GM12878 (cell line): ENCODE measurements around the gene SPG21. TPM values are rescaled to one million over a fixed set of nuclear protein-coding genes. Genes with fewer than 3 reads are reported as not detected.

Experiments used
- ATAC-seq: fragments of 200-7000 bp; cut with Tn5 transposase; 3 replicates; pipeline ENCODE4 v1.9.1; 2020; ENCODE audit warnings: mild to moderate bottlenecking, moderate library complexity
- BruUV-seq: library from RNA; stranded (reverse); fragments of 400-500 nt; replicated peaks from 2 replicates; lab custom pipeline; 2021; lab: Mats Ljungman, UMichigan
- CTCF ChIA-PET: fragments of 300-600 bp; sonication (Branson Sonifier 250); formaldehyde crosslinking; extraction: SDS; loops from one replicate; lab custom pipeline; 2021; ENCODE audit warnings: inconsistent platforms; lab: Yijun Ruan, JAX
- POLR2A ChIA-PET: fragments of 350-600 bp; formaldehyde crosslinking; extraction: SDS; loops from one replicate; lab custom pipeline; 2021; ENCODE audit warnings: inconsistent platforms; lab: Charles Lee
- RAD21 ChIA-PET: fragments of 300-600 bp; sonication (Branson Sonifier 250); formaldehyde crosslinking; loops from one replicate; lab custom pipeline; 2023; ENCODE audit warnings: antibody characterized with exemption; ENCODE audit not compliant: unreplicated experiment; lab: Charles Lee
- SMC1A ChIA-PET: fragments of 300-600 bp; sonication (Branson Sonifier 250); formaldehyde crosslinking; loops from one replicate; lab custom pipeline; 2023; ENCODE audit not compliant: unreplicated experiment, uncharacterized antibody; lab: Charles Lee
- DNase-seq: peaks from one replicate; pipeline ENCODE4 v3.0.0-alpha.2; 2011; ENCODE audit warnings: low read depth, low spot score
- FAIRE-seq: peaks from 3 replicates; lab custom pipeline; 2011; peaks lifted over from hg19 to GRCh38; lab: Jason Lieb, UNC
- H2AFZ ChIP-seq: 2 replicates; pipeline ENCODE4 v1.6.0; 2011; ENCODE audit warnings: low read depth, low read length, control low read depth; ENCODE audit not compliant: control insufficient read depth
- H3K27ac ChIP-seq: 2 replicates; pipeline ENCODE4 v1.5.1; 2011; ENCODE audit warnings: control low read depth; ENCODE audit not compliant: control insufficient read depth, insufficient read depth
- H3K27me3 ChIP-seq, 2 experiments: replicated peaks in 1 of 2; 2 replicates each; pipeline versions ENCODE4 v1.6.0 to v1.6.1; 2011; ENCODE audit warnings: low read length in 1 of 2; ENCODE audit not compliant: control insufficient read depth in 2 of 2, insufficient read depth in 2 of 2
- H3K36me3 ChIP-seq, 2 experiments: 2 replicates each; pipeline ENCODE4 v1.5.1; 2011; ENCODE audit warnings: low read length in 1 of 2; ENCODE audit not compliant: control insufficient read depth in 2 of 2, insufficient read depth in 2 of 2
- H3K4me1 ChIP-seq: 2 replicates; pipeline ENCODE4 v1.6.1; 2011; ENCODE audit warnings: mild to moderate bottlenecking, low read length, moderate library complexity, mixed read lengths; ENCODE audit not compliant: control insufficient read depth, insufficient read depth
- H3K4me2 ChIP-seq: 2 replicates; pipeline ENCODE4 v1.6.0; 2011; ENCODE audit warnings: control low read depth; ENCODE audit not compliant: control insufficient read depth, insufficient read depth
- H3K4me3 ChIP-seq: fragments of 200-600 bp; sonication (generic); 2 replicates; pipeline ENCODE4 v1.5.1; 2016
- H3K79me2 ChIP-seq: 2 replicates; pipeline ENCODE4 v1.6.0; 2011; ENCODE audit warnings: low read length; ENCODE audit not compliant: control insufficient read depth, insufficient read depth
- H3K9ac ChIP-seq: 2 replicates; pipeline ENCODE4 v1.8.0; 2011; ENCODE audit warnings: low read length, control low read depth, mixed read lengths; ENCODE audit not compliant: control insufficient read depth, insufficient read depth
- H3K9me3 ChIP-seq: replicated peaks from 3 replicates; pipeline ENCODE4 v1.5.1; 2011; ENCODE audit warnings: mild to moderate bottlenecking, low read length; ENCODE audit not compliant: control insufficient read depth, insufficient read depth
- H4K20me1 ChIP-seq: 2 replicates; pipeline ENCODE4 v1.6.0; 2011; ENCODE audit not compliant: control insufficient read depth, insufficient read depth
- ETV6 ChIP-seq, 2 experiments: fragments of 450-650 bp in 1 of 2; IDR thresholded peaks in 1 of 2; conservative IDR thresholded peaks in 1 of 2; 2 replicates each; pipeline ENCODE4 v1.6.1; 2014; ENCODE audit warnings: antibody characterized with exemption in 1 of 2, borderline replicate concordance in 1 of 2, low read depth in 1 of 2, mild to moderate bottlenecking in 1 of 2, moderate library complexity in 1 of 2
- IRF4 ChIP-seq: IDR thresholded peaks from 2 replicates; pipeline ENCODE4 v1.6.1; 2011; ENCODE audit warnings: low read depth, low read length
- PML ChIP-seq: IDR thresholded peaks from 2 replicates; pipeline ENCODE4 v1.6.1; 2012; ENCODE audit warnings: low read length, inconsistent platforms
- RELA ChIP-seq: fragments of 450-650 bp; IDR thresholded peaks from 2 replicates; pipeline ENCODE4 v1.8.0; 2014; ENCODE audit warnings: borderline replicate concordance; ENCODE audit not compliant: partially characterized antibody
- SIN3A ChIP-seq: IDR thresholded peaks from 2 replicates; pipeline ENCODE4 v1.6.1; 2012; ENCODE audit warnings: low read depth, low read length, improper control_type of control experiment
- STAT3 ChIP-seq: IDR thresholded peaks from 2 replicates; pipeline ENCODE4 v1.6.1; 2011; ENCODE audit warnings: low read depth, low read length, improper control_type of control experiment
- TARDBP ChIP-seq: IDR thresholded peaks from 2 replicates; pipeline ENCODE4 v1.6.1; 2016; ENCODE audit warnings: borderline replicate concordance
- WGBS: methylation state at CpG from one replicate; pipeline ENCODE4 v1.1.6; 2016; ENCODE audit warnings: low lambda C conversion rate; ENCODE audit not compliant: insufficient replicate concordance, insufficient coverage; ENCODE audit errors: missing lambda C conversion rate; 5-methylcytosine and 5-hydroxymethylcytosine counted together
- in situ Hi-C: fragments of 300-500 bp; cut with MboI; formaldehyde crosslinking; loops from 9 replicates; pipeline ENCODE4 v1.14.3; 2018; ENCODE audit warnings: mixed read lengths
- intact Hi-C: fragments of 100-400 bp; cut with micrococcal nuclease; formaldehyde crosslinking; loops from one replicate; pipeline ENCODE4 v1.14.2; 2022; ENCODE audit not compliant: unreplicated experiment
- polyA plus RNA-seq, 11 experiments: library from polyadenylated mRNA; depleted of rRNA in 4 of 11; unstranded in 6 of 11; stranded (reverse) in 5 of 11; fragments of >200 nt; fragmentation: Nextera tagmentation in 4 of 11; fragmentation: Illumina TruSeq in 1 of 11; extraction: Ambion mirVana in 4 of 11; extraction: Trizol in 1 of 11; gene quantifications; 1 replicate in 1 of 11; 2 replicates in 10 of 11; pipeline versions ENCODE4 v1.2.1 to v1.2.3, GENCODE V29; 2011 to 2016; ENCODE audit warnings: inconsistent platforms in 2 of 11, missing spikeins in 2 of 11, low read depth in 1 of 11
- total RNA-seq, 4 experiments: library from RNA; depleted of rRNA in 3 of 4; stranded (reverse); fragments of >200 nt in 3 of 4; fragmentation: Illumina TruSeq in 1 of 4; extraction: Trizol in 1 of 4; gene quantifications; 2 replicates each; pipeline versions ENCODE4 v1.2.1 to v1.2.3, GENCODE V29; 2013 to 2021
- TF ChIP-seq, protein P1 (sequence below): fragments of 450-650 bp; IDR thresholded peaks from 2 replicates; pipeline ENCODE4 v1.6.1; 2018; ENCODE audit warnings: mild to moderate bottlenecking, low read depth, moderate library complexity; ENCODE audit not compliant: partially characterized antibody
- TF ChIP-seq, protein P2 (sequence below): fragments of 450-650 bp; IDR thresholded peaks from 2 replicates; pipeline ENCODE4 v1.6.1; 2017; ENCODE audit warnings: low read depth, mild to moderate bottlenecking, moderate library complexity
- TF ChIP-seq, protein P3 (sequence below): fragments of 150-350 bp; IDR thresholded peaks from 2 replicates; pipeline ENCODE4 v1.6.1; 2016; ENCODE audit warnings: low read depth, low read length
- TF ChIP-seq, protein P4 (sequence below): IDR thresholded peaks from 2 replicates; pipeline ENCODE4 v1.6.1; 2012; ENCODE audit warnings: low read depth, low read length, improper control_type of control experiment

Gene SPG21
- total and polyA plus RNA-seq, 10 of the 15 experiments (the other 5 are each of a cell fraction or from before 2014, with no cell fraction given): 25.5 to 116 (median 68.0) TPM

DNA sequence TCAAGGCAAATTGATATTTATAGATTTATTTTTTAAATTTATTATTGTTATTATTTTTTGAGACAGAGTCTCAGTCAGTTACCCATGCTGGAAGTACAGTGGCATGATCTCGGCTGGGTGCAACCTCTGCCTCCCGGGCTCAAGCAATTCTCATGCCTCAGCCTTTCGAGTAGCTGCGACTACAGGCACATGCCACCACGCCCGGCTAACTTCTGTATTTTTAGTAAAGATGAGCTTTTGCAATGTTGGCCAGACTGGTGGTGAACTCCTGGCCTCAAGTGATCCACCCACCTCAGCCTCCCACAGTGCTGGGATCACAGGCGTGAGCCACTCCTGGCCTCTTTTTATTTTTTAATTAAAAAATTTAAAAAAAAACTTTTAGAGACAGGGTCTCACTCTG lies 19.0 kb downstream of the SPG21 start (continued):
- TF ChIP-seq, protein P1, sequence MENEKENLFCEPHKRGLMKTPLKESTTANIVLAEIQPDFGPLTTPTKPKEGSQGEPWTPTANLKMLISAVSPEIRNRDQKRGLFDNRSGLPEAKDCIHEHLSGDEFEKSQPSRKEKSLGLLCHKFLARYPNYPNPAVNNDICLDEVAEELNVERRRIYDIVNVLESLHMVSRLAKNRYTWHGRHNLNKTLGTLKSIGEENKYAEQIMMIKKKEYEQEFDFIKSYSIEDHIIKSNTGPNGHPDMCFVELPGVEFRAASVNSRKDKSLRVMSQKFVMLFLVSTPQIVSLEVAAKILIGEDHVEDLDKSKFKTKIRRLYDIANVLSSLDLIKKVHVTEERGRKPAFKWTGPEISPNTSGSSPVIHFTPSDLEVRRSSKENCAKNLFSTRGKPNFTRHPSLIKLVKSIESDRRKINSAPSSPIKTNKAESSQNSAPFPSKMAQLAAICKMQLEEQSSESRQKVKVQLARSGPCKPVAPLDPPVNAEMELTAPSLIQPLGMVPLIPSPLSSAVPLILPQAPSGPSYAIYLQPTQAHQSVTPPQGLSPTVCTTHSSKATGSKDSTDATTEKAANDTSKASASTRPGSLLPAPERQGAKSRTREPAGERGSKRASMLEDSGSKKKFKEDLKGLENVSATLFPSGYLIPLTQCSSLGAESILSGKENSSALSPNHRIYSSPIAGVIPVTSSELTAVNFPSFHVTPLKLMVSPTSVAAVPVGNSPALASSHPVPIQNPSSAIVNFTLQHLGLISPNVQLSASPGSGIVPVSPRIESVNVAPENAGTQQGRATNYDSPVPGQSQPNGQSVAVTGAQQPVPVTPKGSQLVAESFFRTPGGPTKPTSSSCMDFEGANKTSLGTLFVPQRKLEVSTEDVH: no peak
- TF ChIP-seq TARDBP: no peak
- TF ChIP-seq, protein P2, sequence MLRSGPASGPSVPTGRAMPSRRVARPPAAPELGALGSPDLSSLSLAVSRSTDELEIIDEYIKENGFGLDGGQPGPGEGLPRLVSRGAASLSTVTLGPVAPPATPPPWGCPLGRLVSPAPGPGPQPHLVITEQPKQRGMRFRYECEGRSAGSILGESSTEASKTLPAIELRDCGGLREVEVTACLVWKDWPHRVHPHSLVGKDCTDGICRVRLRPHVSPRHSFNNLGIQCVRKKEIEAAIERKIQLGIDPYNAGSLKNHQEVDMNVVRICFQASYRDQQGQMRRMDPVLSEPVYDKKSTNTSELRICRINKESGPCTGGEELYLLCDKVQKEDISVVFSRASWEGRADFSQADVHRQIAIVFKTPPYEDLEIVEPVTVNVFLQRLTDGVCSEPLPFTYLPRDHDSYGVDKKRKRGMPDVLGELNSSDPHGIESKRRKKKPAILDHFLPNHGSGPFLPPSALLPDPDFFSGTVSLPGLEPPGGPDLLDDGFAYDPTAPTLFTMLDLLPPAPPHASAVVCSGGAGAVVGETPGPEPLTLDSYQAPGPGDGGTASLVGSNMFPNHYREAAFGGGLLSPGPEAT: no peak

DNA sequence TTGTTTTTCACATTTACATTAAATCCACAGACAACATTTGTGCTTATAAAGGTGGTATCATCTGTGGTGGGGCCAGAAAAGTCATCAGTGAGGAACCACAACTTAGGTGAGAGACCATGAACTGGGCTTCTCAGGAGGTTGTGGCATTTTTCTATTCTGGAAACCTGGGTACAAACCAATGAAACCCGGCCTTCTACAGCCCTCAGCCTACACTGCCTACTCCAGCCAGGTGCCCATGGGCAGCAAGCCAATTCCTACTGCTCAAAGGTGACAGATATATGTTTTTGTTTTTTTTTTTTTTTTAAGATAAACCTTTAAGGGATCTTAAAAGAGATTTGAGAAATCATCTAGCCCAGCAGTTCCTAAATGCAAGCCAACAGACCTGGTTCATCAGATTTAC lies 20.3 kb downstream of the SPG21 start:
- Histone ChIP-seq H3K36me3 (peaks cover 2 to 20% of the 10 kb centered on the region in 2 experiments), H3K4me2 (no peak overlapping the region), H3K27me3 (no peaks in the 10 kb centered on the region), H2AFZ (no peak overlapping the region), H3K4me1 (no peaks in the 10 kb centered on the region), H4K20me1 (no peaks in the 10 kb centered on the region), H3K9me3 (no peaks in the 10 kb centered on the region), H3K27ac (no peak overlapping the region), H3K9ac (no peak overlapping the region), H3K4me3 (no peak overlapping the region), H3K79me2 (no peaks in the 10 kb centered on the region)
- in situ Hi-C loops (no loop called here), intact Hi-C loops (no loop called here)
- ChIA-PET CTCF (no interaction called here), POLR2A (no interaction called here), RAD21 (no interaction called here), SMC1A (interaction anchor here (1.4 to 1.7 kb wide), 4 partner anchors 12 to 237 kb away, joined by 3 to 6 read pairs (median 4); no protein-coding TSS in a partner anchor)
- ATAC-seq (no peak), FAIRE-seq (no peak), DNase-seq (no peak)
- WGBS: 100% methylated on average over 1 of the region's 1 CpG
- BruUV-seq: no TSS peak
- TF ChIP-seq ETV6 (conservative IDR thresholded peaks at IDR 0.05 in 1 of 2, IDR thresholded peaks at IDR 0.05 in 1 of 2; ENCODE audit: borderline replicate concordance in 1 of 2, low read depth in 1 of 2): no peak
- TF ChIP-seq RELA: no peak
- TF ChIP-seq PML: no peak
- TF ChIP-seq STAT3: no peak
- TF ChIP-seq, protein P3, sequence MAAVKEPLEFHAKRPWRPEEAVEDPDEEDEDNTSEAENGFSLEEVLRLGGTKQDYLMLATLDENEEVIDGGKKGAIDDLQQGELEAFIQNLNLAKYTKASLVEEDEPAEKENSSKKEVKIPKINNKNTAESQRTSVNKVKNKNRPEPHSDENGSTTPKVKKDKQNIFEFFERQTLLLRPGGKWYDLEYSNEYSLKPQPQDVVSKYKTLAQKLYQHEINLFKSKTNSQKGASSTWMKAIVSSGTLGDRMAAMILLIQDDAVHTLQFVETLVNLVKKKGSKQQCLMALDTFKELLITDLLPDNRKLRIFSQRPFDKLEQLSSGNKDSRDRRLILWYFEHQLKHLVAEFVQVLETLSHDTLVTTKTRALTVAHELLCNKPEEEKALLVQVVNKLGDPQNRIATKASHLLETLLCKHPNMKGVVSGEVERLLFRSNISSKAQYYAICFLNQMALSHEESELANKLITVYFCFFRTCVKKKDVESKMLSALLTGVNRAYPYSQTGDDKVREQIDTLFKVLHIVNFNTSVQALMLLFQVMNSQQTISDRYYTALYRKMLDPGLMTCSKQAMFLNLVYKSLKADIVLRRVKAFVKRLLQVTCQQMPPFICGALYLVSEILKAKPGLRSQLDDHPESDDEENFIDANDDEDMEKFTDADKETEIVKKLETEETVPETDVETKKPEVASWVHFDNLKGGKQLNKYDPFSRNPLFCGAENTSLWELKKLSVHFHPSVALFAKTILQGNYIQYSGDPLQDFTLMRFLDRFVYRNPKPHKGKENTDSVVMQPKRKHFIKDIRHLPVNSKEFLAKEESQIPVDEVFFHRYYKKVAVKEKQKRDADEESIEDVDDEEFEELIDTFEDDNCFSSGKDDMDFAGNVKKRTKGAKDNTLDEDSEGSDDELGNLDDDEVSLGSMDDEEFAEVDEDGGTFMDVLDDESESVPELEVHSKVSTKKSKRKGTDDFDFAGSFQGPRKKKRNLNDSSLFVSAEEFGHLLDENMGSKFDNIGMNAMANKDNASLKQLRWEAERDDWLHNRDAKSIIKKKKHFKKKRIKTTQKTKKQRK: no peak
- TF ChIP-seq IRF4: no peak
- TF ChIP-seq, protein P4, sequence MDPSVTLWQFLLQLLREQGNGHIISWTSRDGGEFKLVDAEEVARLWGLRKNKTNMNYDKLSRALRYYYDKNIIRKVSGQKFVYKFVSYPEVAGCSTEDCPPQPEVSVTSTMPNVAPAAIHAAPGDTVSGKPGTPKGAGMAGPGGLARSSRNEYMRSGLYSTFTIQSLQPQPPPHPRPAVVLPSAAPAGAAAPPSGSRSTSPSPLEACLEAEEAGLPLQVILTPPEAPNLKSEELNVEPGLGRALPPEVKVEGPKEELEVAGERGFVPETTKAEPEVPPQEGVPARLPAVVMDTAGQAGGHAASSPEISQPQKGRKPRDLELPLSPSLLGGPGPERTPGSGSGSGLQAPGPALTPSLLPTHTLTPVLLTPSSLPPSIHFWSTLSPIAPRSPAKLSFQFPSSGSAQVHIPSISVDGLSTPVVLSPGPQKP: no peak
- no peak for TF ChIP-seq SIN3A
